ENCODE data around the gene MACROD2. TPM values are rescaled to one million over a fixed set of nuclear protein-coding genes. Genes with fewer than 3 reads are reported as not detected.

The MACROD2 gene
- total RNA-seq, 2 experiments from 2014 or later, result not detected

GRCh38 chr20:16042731-16043130 is 2047.4 kb downstream of the MACROD2 start:
- ChIA-PET POLR2A (no interaction called here), CTCF (no interaction called here)
- H3K27ac Mint-ChIP-seq, result no peak overlapping the region

GRCh38 chr20:16043931-16044330 is 2048.6 kb downstream of the MACROD2 start:
- H3K4me3 Mint-ChIP-seq, result no peak overlapping the region
- H3K27ac Mint-ChIP-seq, result no peak overlapping the region
- DNase-seq, result no peak
- ChIA-PET POLR2A (no interaction called here), CTCF (no interaction called here)
- no peaks in the 10 kb centered on the region for H3K36me3 Mint-ChIP-seq (ENCODE audit: low read depth)
- H3K9me3 Mint-ChIP-seq, result peaks cover 3% of the 10 kb centered on the region
- H3K27me3 Mint-ChIP-seq, result no peaks in the 10 kb centered on the region
- H3K4me1 Mint-ChIP-seq, result no peaks in the 10 kb centered on the region

More at GRCh38 chr20:16042731-16043130, 2047.4 kb downstream of the MACROD2 start:
- Mint-ChIP-seq H3K9me3 (peaks cover 3% of the 10 kb centered on the region), H3K4me3 (no peak overlapping the region), H3K4me1 (no peaks in the 10 kb centered on the region), H3K36me3 (ENCODE audit: low read depth) (no peaks in the 10 kb centered on the region), H3K27me3 (no peaks in the 10 kb centered on the region)
- no peak for DNase-seq

GRCh38 chr20:16048876-16049275 is 2053.6 kb downstream of the MACROD2 start:
- Mint-ChIP-seq H3K4me3 (no peak overlapping the region), H3K36me3 (ENCODE audit: low read depth) (no peaks in the 10 kb centered on the region), H3K9me3 (peaks cover 2% of the 10 kb centered on the region), H3K27me3 (no peaks in the 10 kb centered on the region), H3K4me1 (no peaks in the 10 kb centered on the region), H3K27ac (no peak overlapping the region)
- CTCF ChIA-PET, result no interaction called here
- POLR2A ChIA-PET, result no interaction called here
- DNase-seq, result no peak

- Mint-ChIP-seq H3K9me3 (no peaks in the 10 kb centered on the region), H3K4me1 (no peaks in the 10 kb centered on the region), H3K36me3 (ENCODE audit: low read depth) (no peaks in the 10 kb centered on the region), H3K4me3 (no peak overlapping the region), H3K27ac (no peak overlapping the region), H3K27me3 (no peaks in the 10 kb centered on the region)
- DNase-seq, result no peak
- ChIA-PET CTCF (no interaction called here), POLR2A (no interaction called here)
Measured at GRCh38 chr20:16049529-16050093, 2054.3 kb downstream of the MACROD2 start.

- no peaks in the 10 kb centered on the region for H3K9me3 Mint-ChIP-seq
- POLR2A ChIA-PET, result no interaction called here
- H3K27me3 Mint-ChIP-seq, result no peaks in the 10 kb centered on the region
- H3K27ac Mint-ChIP-seq, result no peak overlapping the region
- CTCF ChIA-PET, result no interaction called here
- H3K4me1 Mint-ChIP-seq, result no peaks in the 10 kb centered on the region
- no peak for DNase-seq
- H3K36me3 Mint-ChIP-seq (ENCODE audit: low read depth), result no peaks in the 10 kb centered on the region
- H3K4me3 Mint-ChIP-seq, result no peak overlapping the region
Measured at GRCh38 chr20:16050366-16050765, 2055.1 kb downstream of the MACROD2 start.

- Mint-ChIP-seq H3K27me3 (no peaks in the 10 kb centered on the region), H3K9me3 (no peaks in the 10 kb centered on the region), H3K27ac (no peak overlapping the region), H3K4me3 (no peak overlapping the region), H3K36me3 (ENCODE audit: low read depth) (no peaks in the 10 kb centered on the region), H3K4me1 (no peaks in the 10 kb centered on the region)
- POLR2A ChIA-PET, result no interaction called here
- DNase-seq, result no peak
- CTCF ChIA-PET, result no interaction called here
Measured at GRCh38 chr20:16051968-16052367, 2056.7 kb downstream of the MACROD2 start.

GRCh38 chr20:16052456-16052855 is 2057.1 kb downstream of the MACROD2 start:
- Mint-ChIP-seq H3K27me3 (no peaks in the 10 kb centered on the region), H3K4me3 (no peak overlapping the region), H3K9me3 (no peaks in the 10 kb centered on the region), H3K36me3 (ENCODE audit: low read depth) (no peaks in the 10 kb centered on the region), H3K4me1 (no peaks in the 10 kb centered on the region), H3K27ac (no peak overlapping the region)
- POLR2A ChIA-PET, result no interaction called here
- no peak for DNase-seq
- CTCF ChIA-PET, result no interaction called here

GRCh38 chr20:16054985-16055384 is 2059.7 kb downstream of the MACROD2 start:
- Mint-ChIP-seq H3K4me1 (no peaks in the 10 kb centered on the region), H3K27ac (no peak overlapping the region), H3K9me3 (peaks cover 2% of the 10 kb centered on the region), H3K36me3 (ENCODE audit: low read depth) (no peaks in the 10 kb centered on the region), H3K27me3 (no peaks in the 10 kb centered on the region), H3K4me3 (no peak overlapping the region)
- no peak for DNase-seq
- ChIA-PET CTCF (no interaction called here), POLR2A (no interaction called here)

GRCh38 chr20:16057651-16058050 is 2062.3 kb downstream of the MACROD2 start:
- H3K4me1 Mint-ChIP-seq, result no peaks in the 10 kb centered on the region
- no peak overlapping the region for H3K27ac Mint-ChIP-seq
- ChIA-PET CTCF (no interaction called here), POLR2A (no interaction called here)
- peaks cover 2% of the 10 kb centered on the region for H3K9me3 Mint-ChIP-seq
- H3K36me3 Mint-ChIP-seq (ENCODE audit: low read depth), result no peaks in the 10 kb centered on the region
- DNase-seq, result no peak
- no peak overlapping the region for H3K4me3 Mint-ChIP-seq
- H3K27me3 Mint-ChIP-seq, result no peaks in the 10 kb centered on the region

GRCh38 chr20:16058268-16058667 is 2063.0 kb downstream of the MACROD2 start:
- H3K9me3 Mint-ChIP-seq, result peaks cover 2% of the 10 kb centered on the region
- H3K27ac Mint-ChIP-seq, result no peak overlapping the region
- DNase-seq, result no peak
- H3K4me3 Mint-ChIP-seq, result no peak overlapping the region
- H3K36me3 Mint-ChIP-seq (ENCODE audit: low read depth), result no peaks in the 10 kb centered on the region
- H3K4me1 Mint-ChIP-seq, result no peaks in the 10 kb centered on the region
- no peaks in the 10 kb centered on the region for H3K27me3 Mint-ChIP-seq
- ChIA-PET POLR2A (no interaction called here), CTCF (no interaction called here)

GRCh38 chr20:16059841-16060240 is 2064.5 kb downstream of the MACROD2 start:
- POLR2A ChIA-PET, result no interaction called here
- CTCF ChIA-PET, result no interaction called here
- Mint-ChIP-seq H3K36me3 (ENCODE audit: low read depth) (no peaks in the 10 kb centered on the region), H3K9me3 (peaks cover 4% of the 10 kb centered on the region), H3K4me1 (no peaks in the 10 kb centered on the region), H3K27ac (no peak overlapping the region), H3K27me3 (no peaks in the 10 kb centered on the region), H3K4me3 (no peak overlapping the region)
- no peak for DNase-seq

- Mint-ChIP-seq H3K4me3 (no peak overlapping the region), H3K4me1 (no peaks in the 10 kb centered on the region), H3K27ac (no peak overlapping the region), H3K27me3 (no peaks in the 10 kb centered on the region), H3K36me3 (ENCODE audit: low read depth) (no peaks in the 10 kb centered on the region), H3K9me3 (peaks cover 4% of the 10 kb centered on the region)
- CTCF ChIA-PET, result no interaction called here
- DNase-seq, result no peak
- POLR2A ChIA-PET, result no interaction called here
Measured at GRCh38 chr20:16061351-16061750, 2066.0 kb downstream of the MACROD2 start.

GRCh38 chr20:16062661-16063581 is 2067.6 kb downstream of the MACROD2 start:
- H3K4me1 Mint-ChIP-seq, result no peaks in the 10 kb centered on the region
- no peak for DNase-seq
- no peaks in the 10 kb centered on the region for H3K36me3 Mint-ChIP-seq (ENCODE audit: low read depth)
- no peak overlapping the region for H3K27ac Mint-ChIP-seq
- ChIA-PET CTCF (no interaction called here), POLR2A (no interaction called here)
- no peaks in the 10 kb centered on the region for H3K27me3 Mint-ChIP-seq
- H3K4me3 Mint-ChIP-seq, result no peak overlapping the region
- peaks cover 7% of the 10 kb centered on the region for H3K9me3 Mint-ChIP-seq

GRCh38 chr20:16063881-16064280 is 2068.6 kb downstream of the MACROD2 start:
- POLR2A ChIA-PET, result no interaction called here
- no peaks in the 10 kb centered on the region for H3K4me1 Mint-ChIP-seq
- no peak overlapping the region for H3K4me3 Mint-ChIP-seq
- CTCF ChIA-PET, result no interaction called here
- H3K9me3 Mint-ChIP-seq, result peaks cover 13% of the 10 kb centered on the region
- H3K27me3 Mint-ChIP-seq, result no peaks in the 10 kb centered on the region
- DNase-seq, result no peak
- no peaks in the 10 kb centered on the region for H3K36me3 Mint-ChIP-seq (ENCODE audit: low read depth)
- no peak overlapping the region for H3K27ac Mint-ChIP-seq

Data from activated CD4-positive, alpha-beta memory T cell treated with anti-CD3 and anti-CD28 coated beads, Interleukin-2, amount 10 ng/mL, durations not matched to agents 7 days and 5 days (primary cell).